ENCODE data around the gene LITAF. TPM values are rescaled to one million over a fixed set of nuclear protein-coding genes. Genes with fewer than 3 reads are reported as not detected.
"Not testable (repeated sequence)": the region's sequence is repeated elsewhere in the genome, so short reads cannot be mapped to it uniquely, and the experiment has no call there.

LITAF gene
- polyA plus RNA-seq, 1 donor (not counting 4 experiments of a cell fraction or from before 2014, with no cell fraction given): 85.4 TPM

- DNase-seq (ENCODE audit: low read depth, low spot score): no peak
- no peak overlapping the region for H3K4me3 ChIP-seq (ENCODE audit: control insufficient read depth in 2 of 3, extremely low read depth in 1 of 3, insufficient read depth in 2 of 3, low read depth in 1 of 3, low read length in 3 of 3)
- peaks cover 23% of the 10 kb centered on the region for H3K4me1 ChIP-seq (ENCODE audit: control insufficient read depth, extremely low read depth, insufficient read depth, low read length)
- H2AFZ ChIP-seq (ENCODE audit: control insufficient read depth, low read length): no peak overlapping the region
- H3K27ac ChIP-seq (ENCODE audit: control insufficient read depth, insufficient read depth, low read length): no peak overlapping the region
- peaks cover 0 to 6% of the 10 kb centered on the region in 2 experiments for H3K36me3 ChIP-seq (ENCODE audit: control insufficient read depth in 2 of 2, extremely low read depth in 1 of 2, insufficient read depth in 2 of 2, low read length in 2 of 2)
- peaks cover 94% of the 10 kb centered on the region for H3K79me2 ChIP-seq (ENCODE audit: control insufficient read depth, insufficient read depth, low read length)
- FAIRE-seq: no peak
- TF ChIP-seq EZH2 (IDR thresholded peaks at IDR 0.05; ENCODE audit: low read length) (no peak), CTCF (optimal IDR thresholded peaks at IDR 0.05 in 1 of 3, IDR thresholded peaks at IDR 0.05 in 1 of 3, conservative IDR thresholded peaks at IDR 0.05 in 1 of 3; ENCODE audit: extremely low read depth in 1 of 3, insufficient read depth in 2 of 3, low read length in 3 of 3) (no peak)
- no peaks in the 10 kb centered on the region for H3K27me3 ChIP-seq (ENCODE audit: control insufficient read depth, extremely low read depth, insufficient read depth, low read length)
- H3K9me3 ChIP-seq (ENCODE audit: control insufficient read depth, low read depth, low read length): no peaks in the 10 kb centered on the region
- peaks cover 5% of the 10 kb centered on the region for H4K20me1 ChIP-seq (ENCODE audit: control insufficient read depth, extremely low read depth, insufficient read depth, low read length)
- H3K9me1 ChIP-seq (ENCODE audit: control insufficient read depth, extremely low read depth, insufficient read depth, low read length): peaks cover 2% of the 10 kb centered on the region
- H3K9ac ChIP-seq (ENCODE audit: control insufficient read depth, extremely low read depth, insufficient read depth, low read length): no peak overlapping the region
- H3K4me2 ChIP-seq (ENCODE audit: control insufficient read depth, extremely low read depth, insufficient read depth, low read depth, low read length): no peak overlapping the region
- dilution Hi-C loops (cut with MboI; ENCODE audit: extremely low pct_ligation_motif_present, low sequenced_read_pairs): no loop called here
Measured at GRCh38 chr16:11581678-11582077, 5.0 kb downstream of the LITAF start.

- Histone ChIP-seq H4K20me1 (ENCODE audit: control insufficient read depth, extremely low read depth, insufficient read depth, low read length) (peaks cover 5% of the 10 kb centered on the region), H3K36me3 (ENCODE audit: control insufficient read depth in 2 of 2, extremely low read depth in 1 of 2, insufficient read depth in 2 of 2, low read length in 2 of 2) (peaks cover 0 to 8% of the 10 kb centered on the region in 2 experiments), H3K4me1 (ENCODE audit: control insufficient read depth, extremely low read depth, insufficient read depth, low read length) (peaks cover 19% of the 10 kb centered on the region), H3K4me2 (ENCODE audit: control insufficient read depth, extremely low read depth, insufficient read depth, low read depth, low read length) (no peak overlapping the region), H3K9me3 (ENCODE audit: control insufficient read depth, low read depth, low read length) (no peaks in the 10 kb centered on the region), H3K79me2 (ENCODE audit: control insufficient read depth, insufficient read depth, low read length) (peaks cover 94% of the 10 kb centered on the region), H3K27me3 (ENCODE audit: control insufficient read depth, extremely low read depth, insufficient read depth, low read length) (no peaks in the 10 kb centered on the region), H3K4me3 (ENCODE audit: control insufficient read depth in 2 of 3, extremely low read depth in 1 of 3, insufficient read depth in 2 of 3, low read depth in 1 of 3, low read length in 3 of 3) (no peak overlapping the region), H3K27ac (ENCODE audit: control insufficient read depth, insufficient read depth, low read length) (no peak overlapping the region), H3K9me1 (ENCODE audit: control insufficient read depth, extremely low read depth, insufficient read depth, low read length) (peaks cover 2% of the 10 kb centered on the region), H2AFZ (ENCODE audit: control insufficient read depth, low read length) (no peak overlapping the region), H3K9ac (ENCODE audit: control insufficient read depth, extremely low read depth, insufficient read depth, low read length) (no peak overlapping the region)
- dilution Hi-C loops (cut with MboI; ENCODE audit: extremely low pct_ligation_motif_present, low sequenced_read_pairs): no loop called here
- DNase-seq (ENCODE audit: low read depth, low spot score) (no peak), FAIRE-seq (no peak)
- no peak for TF ChIP-seq EZH2 (IDR thresholded peaks at IDR 0.05; ENCODE audit: low read length)
- TF ChIP-seq CTCF (optimal IDR thresholded peaks at IDR 0.05 in 1 of 3, IDR thresholded peaks at IDR 0.05 in 1 of 3, conservative IDR thresholded peaks at IDR 0.05 in 1 of 3; ENCODE audit: extremely low read depth in 1 of 3, insufficient read depth in 2 of 3, low read length in 3 of 3): no peak
Measured at GRCh38 chr16:11580451-11581086, 6.2 kb downstream of the LITAF start.

- H3K27ac ChIP-seq (ENCODE audit: control insufficient read depth, insufficient read depth, low read length); H3K4me1 ChIP-seq (ENCODE audit: control insufficient read depth, extremely low read depth, insufficient read depth, low read length); DNase-seq (ENCODE audit: low read depth, low spot score); H4K20me1 ChIP-seq (ENCODE audit: control insufficient read depth, extremely low read depth, insufficient read depth, low read length); FAIRE-seq; H3K4me3 ChIP-seq (ENCODE audit: control insufficient read depth in 2 of 3, extremely low read depth in 1 of 3, insufficient read depth in 2 of 3, low read depth in 1 of 3, low read length in 3 of 3); H3K9me1 ChIP-seq (ENCODE audit: control insufficient read depth, extremely low read depth, insufficient read depth, low read length); H2AFZ ChIP-seq (ENCODE audit: control insufficient read depth, low read length); H3K27me3 ChIP-seq (ENCODE audit: control insufficient read depth, extremely low read depth, insufficient read depth, low read length); H3K36me3 ChIP-seq (ENCODE audit: control insufficient read depth in 2 of 2, extremely low read depth in 1 of 2, insufficient read depth in 2 of 2, low read length in 2 of 2); dilution Hi-C loops (cut with MboI; ENCODE audit: extremely low pct_ligation_motif_present, low sequenced_read_pairs); H3K4me2 ChIP-seq (ENCODE audit: control insufficient read depth, extremely low read depth, insufficient read depth, low read depth, low read length); H3K9ac ChIP-seq (ENCODE audit: control insufficient read depth, extremely low read depth, insufficient read depth, low read length); H3K9me3 ChIP-seq (ENCODE audit: control insufficient read depth, low read depth, low read length): not testable (repeated sequence)
- peaks cover 92% of the 10 kb centered on the region for H3K79me2 ChIP-seq (ENCODE audit: control insufficient read depth, insufficient read depth, low read length)
Measured at GRCh38 chr16:11577290-11577660, 9.4 kb downstream of the LITAF start.

Measured in keratinocyte (primary cell).